Panc1 (cell line): Measurements from ENCODE around the gene RGS5. TPM values are rescaled to one million over a fixed set of nuclear protein-coding genes. Genes with fewer than 3 reads are reported as not detected.

ENCODE experiments used
- ATAC-seq: fragments of 200-7000 bp; cut with Tn5 transposase; 2 replicates; pipeline ENCODE4 v1.9.1; 2020; ENCODE audit warnings: mild to moderate bottlenecking, moderate library complexity
- Bru-seq: library from RNA; stranded (reverse); fragments of 400-500 nt; gene quantifications from one replicate; lab custom pipeline; 2021; lab: Mats Ljungman, UMichigan
- BruChase-seq, 2 experiments: library from RNA; stranded (reverse); fragments of 400-500 nt; gene quantifications; one replicate each; lab custom pipeline; 2021; lab: Mats Ljungman, UMichigan
- BruUV-seq: library from RNA; stranded (reverse); fragments of 400-500 nt; replicated peaks from 2 replicates; lab custom pipeline; 2021; lab: Mats Ljungman, UMichigan
- CTCF ChIA-PET: fragments of 300-600 bp; sonication (Branson Sonifier 250); formaldehyde crosslinking; loops from one replicate; lab custom pipeline; 2022; ENCODE audit warnings: antibody characterized with exemption; lab: Charles Lee
- POLR2A ChIA-PET: fragments of 300-600 bp; sonication (Branson Sonifier 250); formaldehyde crosslinking; loops from one replicate; lab custom pipeline; 2022; ENCODE audit warnings: antibody characterized with exemption; lab: Charles Lee
- DNase-seq: peaks from one replicate; pipeline ENCODE4 v3.0.0-alpha.2; 2010; ENCODE audit warnings: low read depth, low spot score
- H3K27ac ChIP-seq: 2 replicates; pipeline ENCODE4 v1.5.1; 2011; ENCODE audit warnings: mild to moderate bottlenecking, low read length, inconsistent platforms
- H3K27me3 ChIP-seq: fragments of 200-500 bp; sonication (Bioruptor generic); 2 replicates; pipeline ENCODE4 v1.6.0; 2014; ENCODE audit warnings: low read length, inconsistent platforms; ENCODE audit not compliant: control insufficient read depth, insufficient read depth
- H3K36me3 ChIP-seq: fragments of 200-500 bp; sonication (Bioruptor generic); 2 replicates; pipeline ENCODE4 v1.5.1; 2014; ENCODE audit warnings: inconsistent platforms, mild to moderate bottlenecking, low read length, moderate library complexity; ENCODE audit not compliant: control insufficient read depth, insufficient read depth
- H3K4me1 ChIP-seq: 2 replicates; pipeline ENCODE4 v1.5.1; 2011; ENCODE audit warnings: inconsistent platforms, mild to moderate bottlenecking, low read length, moderate library complexity; ENCODE audit not compliant: control insufficient read depth, insufficient read depth
- H3K4me3 ChIP-seq, 2 experiments: 2 replicates each; pipeline ENCODE4 v1.5.1; 2011 to 2012; ENCODE audit warnings: low read depth in 2 of 2, low read length in 2 of 2, mild to moderate bottlenecking in 2 of 2, inconsistent platforms in 1 of 2, moderate library complexity in 1 of 2
- H3K9me3 ChIP-seq: fragments of 200-500 bp; sonication (Bioruptor generic); 2 replicates; pipeline ENCODE4 v1.5.1; 2014; ENCODE audit warnings: low read depth, mild to moderate bottlenecking, inconsistent platforms, low read length, moderate library complexity; ENCODE audit not compliant: control insufficient read depth, insufficient read depth
- CTCF ChIP-seq: fragments of 450-650 bp; IDR thresholded peaks from 2 replicates; pipeline ENCODE4 v1.5.1; 2017; ENCODE audit warnings: mild to moderate bottlenecking
- POLR2AphosphoS5 ChIP-seq: IDR thresholded peaks from 2 replicates; pipeline ENCODE4 v1.6.1; 2012; ENCODE audit warnings: mild to moderate bottlenecking, low read depth, low read length, moderate library complexity
- SIN3A ChIP-seq: IDR thresholded peaks from 2 replicates; pipeline ENCODE4 v1.6.1; 2012; ENCODE audit warnings: low read depth, mild to moderate bottlenecking, low read length, moderate library complexity, borderline replicate concordance; ENCODE audit not compliant: insufficient read depth
- TCF7L2 ChIP-seq: IDR thresholded peaks from 2 replicates; pipeline ENCODE4 v1.6.1; 2011; ENCODE audit warnings: mild to moderate bottlenecking, low read depth, low read length, inconsistent platforms
- in situ Hi-C: cut with HindIII; loops from 2 replicates; pipeline ENCODE4 v1.10.0; 2016; ENCODE audit warnings: low sequenced_read_pairs, low pct_unique_long_range_greater_than_20kb
- intact Hi-C: fragments of 100-400 bp; cut with micrococcal nuclease; formaldehyde crosslinking; loops from one replicate; pipeline ENCODE4 v1.10.0; 2022; ENCODE audit not compliant: unreplicated experiment
- long read RNA-seq: library from polyadenylated mRNA; unstranded; transcript quantifications from one replicate; pipeline ENCODE4 v2.0.0, GENCODE V29; 2021; ENCODE audit not compliant: unreplicated experiment
- polyA plus RNA-seq: library from polyadenylated mRNA; unstranded; fragments of >200 nt; gene quantifications from one replicate; pipeline ENCODE4 v1.2.1, GENCODE V29; 2012; ENCODE audit warnings: missing spikeins; ENCODE audit not compliant: insufficient read length
- total RNA-seq: library from RNA; stranded (reverse); gene quantifications from one replicate; pipeline ENCODE4 v1.2.1, GENCODE V29; 2021; ENCODE audit not compliant: unreplicated experiment
- TF ChIP-seq, protein P1 (sequence below), 2 experiments: IDR thresholded peaks; 2 replicates each; pipeline ENCODE4 v1.6.1; 2011 to 2012; ENCODE audit warnings: low read depth in 2 of 2, control low read depth in 1 of 2, low read length in 1 of 2, mild to moderate bottlenecking in 1 of 2, moderate library complexity in 1 of 2; ENCODE audit not compliant: insufficient read depth in 1 of 2

RGS5 gene, protein sequence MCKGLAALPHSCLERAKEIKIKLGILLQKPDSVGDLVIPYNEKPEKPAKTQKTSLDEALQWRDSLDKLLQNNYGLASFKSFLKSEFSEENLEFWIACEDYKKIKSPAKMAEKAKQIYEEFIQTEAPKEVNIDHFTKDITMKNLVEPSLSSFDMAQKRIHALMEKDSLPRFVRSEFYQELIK
- 1.5 TPM for total RNA-seq
- polyA plus RNA-seq = 1.2 TPM
- Bru-seq, nascent RNA = percentile 36 among the genes with signal in this experiment
- percentile 33 among the genes with signal in this experiment for BruChase-seq, experiment 1, labeled RNA remaining after a 2-hour chase
- percentile 30 among the genes with signal in this experiment for BruChase-seq, experiment 2, labeled RNA remaining after a 6-hour chase
- long read RNA-seq, full-length matches to known transcripts = 2 of 4 reads
- long read RNA-seq, partial matches to known transcripts = 1 of 4 reads
- long read RNA-seq, other reads (novel, unspliced or antisense) = 1 of 4 reads

DNA sequence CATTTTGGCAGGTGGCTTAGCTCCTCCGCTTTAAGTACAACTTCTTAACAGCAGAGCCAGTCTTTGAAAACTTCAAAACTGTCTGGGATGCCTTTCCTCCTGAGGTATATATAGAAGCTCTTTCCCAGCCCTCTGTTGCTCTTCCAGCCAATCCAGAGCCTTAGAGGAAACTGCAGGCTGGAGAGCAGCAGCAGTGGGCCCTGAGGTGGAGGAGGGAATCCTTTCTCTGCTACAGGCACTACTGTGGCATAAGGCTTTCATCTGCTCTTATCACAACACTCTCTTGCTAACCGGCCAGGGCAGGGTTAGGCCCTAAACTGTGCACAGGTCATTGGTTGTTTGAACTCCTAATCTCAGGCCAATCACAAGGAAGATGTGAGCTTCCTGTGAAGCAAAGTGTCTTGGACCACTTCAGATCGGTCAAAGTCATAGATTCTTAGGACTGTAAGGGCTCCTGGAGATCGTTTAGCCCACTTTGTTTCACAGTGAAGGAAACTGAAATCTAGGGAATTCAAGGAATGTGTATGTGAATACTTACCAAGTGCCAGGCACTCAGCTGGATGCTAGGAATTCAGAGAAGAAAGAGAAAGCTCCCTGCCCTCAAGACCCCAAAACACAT lies at the start of gene RGS5:
Gene RGS5 (minus strand): TSS at position 84 of the 619 bp plus-strand sequence. CDS start 81 bp downstream, at position 3.
- intact Hi-C loops (no loop called here), in situ Hi-C loops (no loop called here)
- ChIA-PET CTCF (no interaction called here), POLR2A (no interaction called here)
- Histone ChIP-seq H3K4me3 (peak within 1 kb of the TSS in 1 of 2 experiments; percentile 24; a peak in 1 of 4 replicates), H3K4me1 (no peaks in the 10 kb centered on the region), H3K36me3 (no peaks in the 10 kb centered on the region), H3K27me3 (no peaks in the 10 kb centered on the region), H3K27ac (no peak within 1 kb of the TSS), H3K9me3 (no peaks in the 10 kb centered on the region)
- no TSS peak for BruUV-seq
- TF ChIP-seq CTCF = no peak
- TF ChIP-seq, protein P1, sequence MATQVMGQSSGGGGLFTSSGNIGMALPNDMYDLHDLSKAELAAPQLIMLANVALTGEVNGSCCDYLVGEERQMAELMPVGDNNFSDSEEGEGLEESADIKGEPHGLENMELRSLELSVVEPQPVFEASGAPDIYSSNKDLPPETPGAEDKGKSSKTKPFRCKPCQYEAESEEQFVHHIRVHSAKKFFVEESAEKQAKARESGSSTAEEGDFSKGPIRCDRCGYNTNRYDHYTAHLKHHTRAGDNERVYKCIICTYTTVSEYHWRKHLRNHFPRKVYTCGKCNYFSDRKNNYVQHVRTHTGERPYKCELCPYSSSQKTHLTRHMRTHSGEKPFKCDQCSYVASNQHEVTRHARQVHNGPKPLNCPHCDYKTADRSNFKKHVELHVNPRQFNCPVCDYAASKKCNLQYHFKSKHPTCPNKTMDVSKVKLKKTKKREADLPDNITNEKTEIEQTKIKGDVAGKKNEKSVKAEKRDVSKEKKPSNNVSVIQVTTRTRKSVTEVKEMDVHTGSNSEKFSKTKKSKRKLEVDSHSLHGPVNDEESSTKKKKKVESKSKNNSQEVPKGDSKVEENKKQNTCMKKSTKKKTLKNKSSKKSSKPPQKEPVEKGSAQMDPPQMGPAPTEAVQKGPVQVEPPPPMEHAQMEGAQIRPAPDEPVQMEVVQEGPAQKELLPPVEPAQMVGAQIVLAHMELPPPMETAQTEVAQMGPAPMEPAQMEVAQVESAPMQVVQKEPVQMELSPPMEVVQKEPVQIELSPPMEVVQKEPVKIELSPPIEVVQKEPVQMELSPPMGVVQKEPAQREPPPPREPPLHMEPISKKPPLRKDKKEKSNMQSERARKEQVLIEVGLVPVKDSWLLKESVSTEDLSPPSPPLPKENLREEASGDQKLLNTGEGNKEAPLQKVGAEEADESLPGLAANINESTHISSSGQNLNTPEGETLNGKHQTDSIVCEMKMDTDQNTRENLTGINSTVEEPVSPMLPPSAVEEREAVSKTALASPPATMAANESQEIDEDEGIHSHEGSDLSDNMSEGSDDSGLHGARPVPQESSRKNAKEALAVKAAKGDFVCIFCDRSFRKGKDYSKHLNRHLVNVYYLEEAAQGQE (IDR thresholded peaks at IDR 0.05; ENCODE audit: insufficient read depth in 1 of 2, low read depth in 2 of 2, low read length in 1 of 2) = no peak
- TF ChIP-seq SIN3A = no peak
- TF ChIP-seq POLR2AphosphoS5 = no peak
- no peak for TF ChIP-seq TCF7L2
- no peak for ATAC-seq
- DNase-seq = no peak

GRCh38 chr1:163250382-163250974 lies 47.8 kb upstream of the RGS5 start:
- CTCF ChIA-PET = no interaction called here
- H3K4me3 ChIP-seq = no peak overlapping the region
- no peaks in the 10 kb centered on the region for H3K4me1 ChIP-seq
- in situ Hi-C loops (no loop called here), intact Hi-C loops (no loop called here)
- POLR2A ChIA-PET = interaction anchor here (0.6 kb wide), 1 partner anchor 10 kb away, joined by 6 read pairs; no protein-coding TSS in a partner anchor
- no peak overlapping the region for H3K27ac ChIP-seq
- no TSS peak for BruUV-seq
- TF ChIP-seq SIN3A (no peak), TCF7L2 (no peak), CTCF (no peak), POLR2AphosphoS5 (no peak)
- TF ChIP-seq, protein P1 (IDR thresholded peaks at IDR 0.05; ENCODE audit: insufficient read depth in 1 of 2, low read depth in 2 of 2, low read length in 1 of 2) = no peak
- DNase-seq (no peak), ATAC-seq (no peak)
- no peaks in the 10 kb centered on the region for H3K36me3 ChIP-seq
- H3K9me3 ChIP-seq = no peaks in the 10 kb centered on the region
- H3K27me3 ChIP-seq = no peaks in the 10 kb centered on the region
